Spleen (tissue), 11 donors: ENCODE data around the gene GIMD1. TPM values are rescaled to one million over a fixed set of nuclear protein-coding genes. Genes with fewer than 3 reads are reported as not detected.

Source experiments
- DNase-seq: peaks from one replicate; pipeline ENCODE4 v3.0.0-alpha.2; 2020
- H3K27ac ChIP-seq, 8 donors: fragments of 200-600 bp; sonication (generic) in 7 of 8; 1 replicate in 4 of 8; 2 replicates in 4 of 8; pipeline versions ENCODE4 v1.5.0 to v1.8.0; 2016 to 2021; ENCODE audit warnings: inconsistent platforms in 4 of 8, mild to moderate bottlenecking in 4 of 8, moderate library complexity in 1 of 8
- H3K27me3 ChIP-seq, 7 donors: fragments of 200-600 bp; sonication (generic) in 6 of 7; replicated peaks in 1 of 7; 1 replicate in 4 of 7; 2 replicates in 3 of 7; pipeline versions ENCODE4 v1.5.0 to v1.8.0; 2016 to 2021; ENCODE audit warnings: inconsistent platforms in 3 of 7, mild to moderate bottlenecking in 1 of 7
- H3K36me3 ChIP-seq, 6 donors: fragments of 200-600 bp; sonication (generic) in 5 of 6; 1 replicate in 4 of 6; 2 replicates in 2 of 6; pipeline versions ENCODE4 v1.5.0 to v1.8.0; 2016 to 2021; ENCODE audit warnings: inconsistent platforms in 2 of 6
- H3K4me1 ChIP-seq, 6 donors: fragments of 200-600 bp; sonication (generic) in 5 of 6; 1 replicate in 3 of 6; 2 replicates in 3 of 6; pipeline versions ENCODE4 v1.5.0 to v1.8.0; 2016 to 2021; ENCODE audit warnings: inconsistent platforms in 3 of 6
- H3K4me3 ChIP-seq, 8 donors: fragments of 200-600 bp; sonication (generic) in 7 of 8; 1 replicate in 4 of 8; 2 replicates in 4 of 8; pipeline versions ENCODE4 v1.5.0 to v1.8.0; 2016 to 2021; ENCODE audit warnings: inconsistent platforms in 4 of 8, mild to moderate bottlenecking in 4 of 8, moderate library complexity in 2 of 8
- H3K9me3 ChIP-seq, 8 donors: fragments of 200-600 bp; sonication (generic) in 7 of 8; 1 replicate in 4 of 8; 2 replicates in 4 of 8; pipeline versions ENCODE4 v1.5.0 to v1.8.0; 2016 to 2021; ENCODE audit warnings: inconsistent platforms in 4 of 8
- CTCF ChIP-seq, 11 experiments: fragments of 200-600 bp in 7 of 11; fragments of 450-650 bp in 4 of 11; sonication (generic) in 4 of 11; IDR thresholded peaks in 8 of 11; conservative IDR thresholded peaks in 3 of 11; 1 replicate in 7 of 11; 2 replicates in 4 of 11; pipeline versions ENCODE4 v1.4.0 to v1.8.0; 2016 to 2021; ENCODE audit warnings: antibody characterized with exemption in 11 of 11, inconsistent platforms in 4 of 11, mild to moderate bottlenecking in 1 of 11
- POLR2A ChIP-seq, 3 donors: fragments of 450-650 bp; IDR thresholded peaks; one replicate each; pipeline ENCODE4 v1.5.1; 2017; ENCODE audit warnings: antibody characterized with exemption in 3 of 3, mild to moderate bottlenecking in 1 of 3
- POLR2AphosphoS5 ChIP-seq, 3 donors: sonication (generic); formaldehyde crosslinking; IDR thresholded peaks; one replicate each; pipeline ENCODE4 v1.5.1; 2017; ENCODE audit warnings: antibody characterized with exemption in 3 of 3
- WGBS, 5 donors: extraction: QIAGEN DNeasy Blood & Tissue Kit in 3 of 5; methylation state at CpG; one replicate each; pipeline versions ENCODE4 v1.1.5 to v1.1.7; 2013 to 2018; 5-methylcytosine and 5-hydroxymethylcytosine counted together
- intact Hi-C: fragments of 100-400 bp; cut with DNase I; formaldehyde crosslinking; loops from one replicate; pipeline ENCODE4 v1.15.0; 2023; ENCODE audit warnings: low total_unique reads
- polyA plus RNA-seq, 3 donors: library from polyadenylated mRNA; stranded (reverse); fragments of 200-250 nt; gene quantifications; one replicate each; pipeline ENCODE4 v1.2.1, GENCODE V29; 2013
- total RNA-seq, 7 donors: library from RNA; depleted of rRNA in 3 of 7; stranded (reverse); fragments of >200 nt in 3 of 7; fragmentation: NEBNext Ultra II Directional in 4 of 7; extraction: Animal tissue kit (Norgen Biotek cat#: 25700) in 4 of 7; gene quantifications; one replicate each; pipeline versions ENCODE4 v1.1.0 to v1.2.1, GENCODE V29; 2016 to 2021
- donor health status: healthy with polysubstance abuse.
- donor health status: DM: no; HTN: no; CAD: no; lungs with moderate emphysema.
- donor health status: DM: no; HTN: no; CAD: no.
- donor health status: Bipolar disorder and iron deficiency.
- donor health status: healthy.
- donor health status: DM: no; HTN: no; CAD: no.
- donor health status: DM: yes; HTN: yes; CAD: no.

Gene GIMD1
- total and polyA plus RNA-seq, 10 donors = not detected

- no peak overlapping the region for H3K4me3 ChIP-seq
- H3K36me3 ChIP-seq = no peaks in the 10 kb centered on the region
- DNase-seq = no peak
- TF ChIP-seq CTCF (IDR thresholded peaks at IDR 0.05 in 8 of 11, conservative IDR thresholded peaks at IDR 0.05 in 3 of 11) (no peak), POLR2A (IDR thresholded peaks at IDR 0.05) (no peak), POLR2AphosphoS5 (IDR thresholded peaks at IDR 0.05) (no peak)
- 85 to 95% (median 92%) methylated on average over 5 of the region's 5 CpGs for WGBS, 5 donors
- H3K9me3 ChIP-seq = no peaks in the 10 kb centered on the region
- intact Hi-C loops = no loop called here
- H3K27ac ChIP-seq = no peak overlapping the region
- no peaks in the 10 kb centered on the region for H3K4me1 ChIP-seq
- H3K27me3 ChIP-seq = peaks cover 0 to 10% (median 0%) of the 10 kb centered on the region in 7 donors
Observed at GRCh38 chr4:106367072-106367471, 1.5 kb downstream of the GIMD1 start.

GRCh38 chr4:106366026-106366425 lies 2.6 kb downstream of the GIMD1 start:
- H3K9me3 ChIP-seq = no peaks in the 10 kb centered on the region
- H3K4me3 ChIP-seq = no peak overlapping the region
- no peaks in the 10 kb centered on the region for H3K4me1 ChIP-seq
- no peak overlapping the region for H3K27ac ChIP-seq
- peaks cover 0 to 10% (median 0%) of the 10 kb centered on the region in 7 donors for H3K27me3 ChIP-seq
- H3K36me3 ChIP-seq = no peaks in the 10 kb centered on the region
- intact Hi-C loops = no loop called here
- TF ChIP-seq CTCF (IDR thresholded peaks at IDR 0.05 in 8 of 11, conservative IDR thresholded peaks at IDR 0.05 in 3 of 11) (no peak), POLR2A (IDR thresholded peaks at IDR 0.05) (no peak)
- no peak for DNase-seq

GRCh38 chr4:106365613-106366012 lies 3.0 kb downstream of the GIMD1 start:
- DNase-seq = no peak
- Histone ChIP-seq H3K36me3 (no peaks in the 10 kb centered on the region), H3K4me1 (no peaks in the 10 kb centered on the region), H3K27me3 (peaks cover 0 to 10% (median 0%) of the 10 kb centered on the region in 7 donors), H3K4me3 (no peak overlapping the region), H3K27ac (no peak overlapping the region), H3K9me3 (no peaks in the 10 kb centered on the region)
- 44 to 75% (median 67%) methylated on average over 1 of the region's 1 CpG for WGBS, 5 donors
- intact Hi-C loops = no loop called here
- TF ChIP-seq CTCF (IDR thresholded peaks at IDR 0.05 in 8 of 11, conservative IDR thresholded peaks at IDR 0.05 in 3 of 11) (no peak), POLR2A (IDR thresholded peaks at IDR 0.05) (no peak), POLR2AphosphoS5 (IDR thresholded peaks at IDR 0.05) (no peak)

GRCh38 chr4:106364282-106364681 lies 4.3 kb downstream of the GIMD1 start:
- no peaks in the 10 kb centered on the region for H3K36me3 ChIP-seq
- WGBS, 5 donors = 88 to 100% (median 90%) methylated on average over 1 of the region's 1 CpG
- DNase-seq = no peak
- peaks cover 0 to 2% (median 0%) of the 10 kb centered on the region in 7 donors for H3K27me3 ChIP-seq
- H3K9me3 ChIP-seq = no peaks in the 10 kb centered on the region
- no peak overlapping the region for H3K4me3 ChIP-seq
- H3K27ac ChIP-seq = no peak overlapping the region
- H3K4me1 ChIP-seq = no peaks in the 10 kb centered on the region
- intact Hi-C loops = no loop called here
- no peak for TF ChIP-seq POLR2A (IDR thresholded peaks at IDR 0.05)
- no peak for TF ChIP-seq CTCF (IDR thresholded peaks at IDR 0.05 in 8 of 11, conservative IDR thresholded peaks at IDR 0.05 in 3 of 11)
- no peak for TF ChIP-seq POLR2AphosphoS5 (IDR thresholded peaks at IDR 0.05)
